HG02759 (cell line): Measurements from ENCODE around the gene STIP1.

ENCODE experiments used
- ATAC-seq: cut with Tn5 transposase; IDR thresholded peaks from one replicate; pipeline ENCODE4 v1.9.1; 2021; ENCODE audit warnings: mild to moderate bottlenecking, moderate library complexity; ENCODE audit not compliant: unreplicated experiment

The STIP1 gene

GRCh38 chr11:64196626-64197025 lies 10.7 kb downstream of the STIP1 start:
- ATAC-seq: no peak

DNA sequence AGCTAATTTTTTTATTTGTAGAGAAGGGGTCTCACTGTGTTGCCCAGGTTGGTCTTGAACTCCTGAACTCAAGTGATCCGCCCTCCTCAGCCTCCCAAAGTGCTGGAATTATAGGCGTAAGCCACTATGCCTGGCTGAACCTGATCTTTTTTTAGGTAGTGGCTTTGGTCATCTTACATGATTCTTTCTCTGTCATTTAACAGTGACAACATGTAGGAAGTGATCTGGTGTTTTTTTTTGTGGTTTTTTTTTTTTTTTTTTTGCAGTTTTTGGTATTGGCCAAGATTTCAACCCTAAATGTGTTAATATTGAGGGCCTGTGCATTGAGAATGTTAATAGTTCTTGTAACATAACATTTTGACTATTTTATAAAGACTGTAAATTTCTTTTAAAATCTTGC lies 12.5 kb downstream of the STIP1 start:
- ATAC-seq: no peak

DNA sequence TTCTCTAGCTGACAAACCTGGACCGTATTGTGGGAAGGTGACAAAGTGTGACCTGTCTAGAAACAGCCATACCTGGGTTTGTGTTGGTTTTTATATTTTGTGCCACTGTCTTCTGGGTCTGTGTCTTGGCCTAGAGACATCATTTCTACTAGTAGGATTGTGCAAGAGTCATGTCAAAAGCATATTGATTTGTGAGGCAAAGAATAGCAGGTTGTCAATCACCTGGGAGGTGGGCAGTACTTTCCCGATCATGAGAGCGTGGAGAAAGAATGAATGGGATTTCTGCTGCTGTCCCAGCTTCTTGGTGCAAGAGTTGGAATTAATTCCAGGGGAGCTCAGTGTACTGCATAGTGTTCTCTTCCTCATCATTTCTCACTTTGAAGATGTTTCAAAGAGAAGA lies 15.6 kb downstream of the STIP1 start:
- no peak for ATAC-seq

GRCh38 chr11:64202992-64203391 lies 17.0 kb downstream of the STIP1 start:
- no peak for ATAC-seq

- ATAC-seq: no peak
These were observed 17.6 kb downstream of the STIP1 start for GRCh38 chr11:64203421-64204079.

GRCh38 chr11:64204080-64204440 lies 18.1 kb downstream of the STIP1 start:
- ATAC-seq: no peak

GRCh38 chr11:64204464-64204989 lies 18.6 kb downstream of the STIP1 start:
- ATAC-seq: no peak

DNA sequence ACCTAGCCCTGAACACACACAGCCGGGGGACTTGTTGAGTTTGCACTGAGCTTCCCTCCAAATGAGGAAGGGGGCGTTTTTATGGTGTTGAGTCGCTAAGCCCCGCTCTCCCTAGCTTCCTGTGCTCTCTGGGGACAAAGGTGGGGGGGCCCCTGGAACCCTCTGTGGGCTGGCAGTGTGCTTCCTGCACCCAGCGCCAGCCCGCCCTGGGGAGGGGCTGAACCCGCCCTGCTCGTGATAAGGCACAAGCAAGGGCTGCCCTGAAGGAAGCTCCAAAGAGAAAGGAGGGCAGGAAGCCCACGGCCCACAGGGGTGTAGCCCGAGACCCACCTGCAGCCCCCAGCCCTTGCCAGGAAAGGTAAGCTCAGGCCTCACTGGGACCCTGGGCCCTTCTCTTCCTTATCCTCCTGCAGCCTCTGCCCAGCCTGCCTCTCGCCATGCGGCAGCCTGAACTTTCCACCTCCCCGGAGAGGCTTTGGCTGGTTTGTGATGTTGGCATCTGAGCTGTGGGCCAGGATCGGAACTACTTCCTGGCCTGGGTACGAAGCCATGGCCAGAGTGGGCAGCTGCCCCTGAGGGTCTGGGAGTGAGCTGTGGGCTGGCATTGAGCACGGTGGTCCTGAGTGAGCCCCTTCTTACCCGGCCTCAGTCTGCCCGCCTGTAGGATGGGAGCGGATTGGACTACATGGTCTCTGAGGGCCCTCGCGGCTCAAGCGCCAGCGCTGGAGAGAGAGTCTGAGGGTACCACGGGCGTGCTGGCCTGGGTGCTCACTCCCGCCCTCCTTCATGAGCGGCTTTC lies 20.7 kb downstream of the STIP1 start, which contains the start of gene FERMT3:
TSS of gene FERMT3 (plus strand) at position 265 of the 799 bp plus-strand sequence. CDS start 644 bp downstream, outside the sequence.
- peak; percentile 42 for ATAC-seq

- ATAC-seq: peak; percentile 62
These were observed 21.5 kb downstream of the STIP1 start for GRCh38 chr11:64207256-64208085.

DNA sequence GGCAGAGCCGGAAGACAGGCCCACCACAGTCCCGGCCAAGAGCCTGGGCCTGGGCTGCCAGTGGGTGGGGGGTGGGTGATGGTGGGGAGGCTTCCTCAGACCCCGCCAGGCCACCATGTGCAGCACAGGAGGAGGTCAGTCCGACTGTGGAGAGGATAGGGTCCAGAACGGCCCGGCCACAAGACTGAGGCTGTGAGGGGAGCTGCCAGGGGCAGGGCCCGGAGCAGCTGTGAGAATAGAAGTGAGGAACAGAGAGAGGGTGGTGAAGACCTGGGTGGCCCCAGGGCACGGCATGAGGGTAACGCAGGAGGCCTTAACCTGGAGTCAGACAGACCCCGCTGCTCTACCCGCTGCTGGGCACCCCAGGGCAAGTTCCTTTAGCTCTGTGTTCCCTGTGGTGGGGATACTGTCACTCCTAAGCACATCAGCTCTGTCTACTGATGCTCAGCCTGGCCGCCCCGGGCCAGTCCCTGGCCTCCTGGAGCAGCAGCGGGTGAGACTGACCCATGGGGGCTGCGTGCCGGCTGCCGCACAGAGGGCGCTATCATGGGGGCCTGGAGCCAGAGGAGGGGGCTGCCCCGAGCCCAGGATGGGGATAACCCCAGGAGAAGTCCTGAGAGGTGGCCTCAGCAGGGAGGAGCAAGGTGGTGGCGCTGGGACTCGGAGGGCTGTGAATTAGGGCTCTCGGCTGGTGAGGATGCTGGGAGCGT lies 22.3 kb downstream of the STIP1 start:
- ATAC-seq: no peak

DNA sequence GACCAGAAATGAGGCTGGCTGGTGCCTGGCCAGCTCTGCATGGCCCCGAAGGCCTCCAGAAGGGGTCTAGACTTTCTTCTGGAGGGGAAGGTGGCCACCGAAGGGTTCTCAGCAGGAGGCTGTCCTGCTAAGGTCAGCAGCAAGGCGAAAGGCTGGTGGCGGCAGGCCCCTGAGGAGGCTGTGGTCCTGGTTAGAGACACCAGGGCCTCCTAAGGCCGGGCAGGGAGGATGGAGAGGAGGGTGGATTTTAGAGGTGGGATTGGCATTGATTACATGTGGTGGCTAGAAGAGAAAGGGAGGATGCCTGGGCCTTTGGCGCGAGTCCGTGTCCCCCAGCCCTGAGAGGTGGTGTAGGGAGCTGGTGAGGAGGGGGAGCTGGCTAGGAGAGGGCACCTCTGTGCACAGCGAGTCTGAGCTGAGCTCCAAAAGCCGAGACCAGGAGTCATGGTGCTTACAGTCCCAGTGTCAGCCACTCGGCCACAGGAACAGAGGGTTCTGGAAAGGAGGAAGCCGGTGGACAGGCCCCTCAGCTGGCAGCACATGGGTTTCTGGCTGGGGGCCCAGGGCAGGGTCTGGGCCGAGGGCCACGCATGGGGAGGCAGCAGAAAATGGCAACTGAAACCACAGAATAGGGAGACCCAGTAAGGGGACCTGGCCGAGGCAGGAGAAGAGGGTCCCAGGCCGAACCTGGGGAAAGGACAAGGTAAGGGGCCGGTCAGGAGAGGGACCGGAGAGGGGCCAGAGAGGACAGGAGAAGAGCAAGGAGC lies 23.0 kb downstream of the STIP1 start:
- ATAC-seq: no peak

GRCh38 chr11:64209563-64209843 lies 23.5 kb downstream of the STIP1 start:
- no peak for ATAC-seq

DNA sequence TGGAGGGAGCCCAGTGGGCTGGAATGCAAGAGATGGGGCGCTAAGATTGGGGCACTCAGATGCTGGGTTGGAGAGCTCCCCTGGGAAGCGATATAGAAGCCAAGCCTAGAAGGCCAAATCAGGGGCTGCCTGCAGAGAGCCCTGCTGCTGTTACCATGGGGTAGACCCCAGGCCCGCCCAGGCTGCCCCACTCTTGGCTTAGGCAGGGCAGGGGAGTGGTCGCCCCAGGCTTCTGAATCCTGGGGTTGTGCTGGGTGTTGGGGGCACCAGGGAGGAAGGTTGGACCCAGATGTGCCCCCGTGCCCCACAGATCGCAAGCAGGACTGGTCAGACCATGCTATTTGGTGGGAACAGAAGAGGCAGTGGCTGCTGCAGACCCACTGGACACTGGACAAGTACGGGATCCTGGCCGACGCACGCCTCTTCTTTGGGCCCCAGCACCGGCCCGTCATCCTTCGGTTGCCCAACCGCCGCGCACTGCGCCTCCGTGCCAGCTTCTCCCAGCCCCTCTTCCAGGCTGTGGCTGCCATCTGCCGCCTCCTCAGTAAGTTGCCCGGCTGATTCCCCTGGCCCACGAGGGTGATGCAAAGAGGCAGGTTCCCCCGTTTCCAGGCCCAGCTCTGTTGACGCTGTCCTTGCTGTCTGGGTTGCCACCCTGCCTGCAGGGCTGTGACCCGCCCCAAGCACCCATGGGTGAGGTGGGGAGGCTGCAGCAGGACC lies 24.5 kb downstream of the STIP1 start:
- no peak for ATAC-seq

DNA sequence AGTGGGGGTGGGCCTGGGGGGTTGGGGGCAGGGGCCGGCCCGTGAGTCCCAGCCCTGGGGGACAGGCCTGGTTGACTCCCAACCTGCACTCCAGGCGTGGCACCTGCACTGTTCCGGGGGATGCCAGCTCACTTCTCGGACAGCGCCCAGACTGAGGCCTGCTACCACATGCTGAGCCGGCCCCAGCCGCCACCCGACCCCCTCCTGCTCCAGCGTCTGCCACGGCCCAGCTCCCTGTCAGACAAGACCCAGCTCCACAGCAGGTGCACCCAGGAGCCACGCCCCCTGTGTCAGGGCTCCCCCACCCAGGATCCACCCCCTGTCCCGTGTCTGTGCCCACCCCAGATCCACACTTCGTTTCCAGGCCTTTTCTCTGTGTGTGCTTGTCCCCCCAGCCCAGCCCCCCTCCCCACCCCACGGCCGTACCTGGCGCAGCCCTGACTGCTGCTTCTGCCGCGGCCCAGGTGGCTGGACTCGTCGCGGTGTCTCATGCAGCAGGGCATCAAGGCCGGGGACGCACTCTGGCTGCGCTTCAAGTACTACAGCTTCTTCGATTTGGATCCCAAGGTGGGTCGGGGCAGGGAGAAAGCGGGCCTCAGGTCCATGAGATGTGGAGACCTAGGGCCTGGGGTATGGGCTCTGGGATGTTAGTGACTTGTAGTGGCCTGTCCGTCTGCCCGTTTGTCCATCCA lies 25.4 kb downstream of the STIP1 start:
- no peak for ATAC-seq

- no peak for ATAC-seq
These were observed 30.9 kb downstream of the STIP1 start for GRCh38 chr11:64216879-64217278.

- ATAC-seq: no peak
These were observed 32.8 kb downstream of the STIP1 start for GRCh38 chr11:64218628-64219353.

GRCh38 chr11:64219354-64219684 lies 33.3 kb downstream of the STIP1 start:
- ATAC-seq: no peak

- no peak for ATAC-seq
These were observed 33.8 kb downstream of the STIP1 start for GRCh38 chr11:64219755-64220154.
